IPS-NIHi11 (cell line): ENCODE data around the gene NAA50.

Experiments
- DNase-seq: peaks from one replicate; pipeline ENCODE4 v3.0.0; 2012; ENCODE audit warnings: mixed read lengths, low spot score

The NAA50 gene

DNA sequence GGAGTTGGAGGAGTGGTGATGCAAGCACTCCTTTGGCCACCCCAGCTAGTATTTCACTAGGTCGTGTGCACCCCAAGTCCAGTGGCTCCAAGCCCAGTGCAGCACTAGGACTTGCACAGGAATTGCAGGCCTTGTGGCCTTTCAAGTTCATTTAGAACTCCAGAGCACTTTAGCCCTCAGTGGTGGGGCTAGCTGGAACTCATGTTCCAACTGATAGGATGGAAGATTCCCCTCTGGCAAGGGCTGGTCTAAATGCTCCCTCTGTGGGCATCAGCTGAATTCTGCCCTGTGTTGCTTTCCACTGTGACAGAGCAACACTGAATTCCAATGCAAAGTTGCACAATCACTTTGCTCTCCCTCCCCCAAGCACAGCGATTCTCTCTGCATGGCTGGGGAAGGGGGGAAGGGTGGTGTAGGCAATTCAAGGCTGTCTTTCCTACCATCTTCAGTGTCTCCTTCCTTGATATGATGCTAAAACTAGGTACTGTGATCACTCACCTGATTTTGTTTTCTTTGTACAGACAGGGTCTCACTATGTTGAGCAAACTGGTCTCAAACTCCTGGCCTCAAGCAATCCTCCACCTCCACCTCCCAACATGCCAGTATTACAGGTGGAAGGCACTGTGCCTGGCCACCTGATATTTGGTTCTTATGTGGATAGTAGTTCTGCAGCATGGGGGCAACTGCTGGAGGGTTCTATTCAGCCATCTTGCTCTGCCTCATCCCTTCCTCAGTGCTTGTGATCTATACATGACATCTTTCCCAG lies 59.9 kb downstream of the NAA50 start:
- DNase-seq = no peak

DNA sequence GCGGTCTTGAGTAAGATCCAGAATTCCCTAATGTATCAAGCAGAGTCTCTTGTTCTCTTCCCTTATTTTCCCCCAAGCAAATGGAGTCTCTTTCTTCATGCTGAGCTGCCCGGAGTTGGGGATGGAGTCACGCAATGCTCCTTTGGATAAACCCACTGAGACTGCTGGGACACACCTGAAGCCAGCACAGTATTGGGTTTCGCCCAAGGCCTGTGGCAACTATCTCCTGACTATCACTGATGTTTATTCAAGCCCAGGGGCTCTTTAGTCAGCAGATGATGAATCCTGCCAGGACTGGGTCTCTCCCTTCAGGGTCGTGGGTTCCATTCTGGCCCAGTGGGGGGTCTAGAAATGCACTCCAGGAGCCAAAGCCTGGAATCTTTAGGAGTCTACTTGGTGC lies 60.9 kb downstream of the NAA50 start:
- DNase-seq = no peak

DNA sequence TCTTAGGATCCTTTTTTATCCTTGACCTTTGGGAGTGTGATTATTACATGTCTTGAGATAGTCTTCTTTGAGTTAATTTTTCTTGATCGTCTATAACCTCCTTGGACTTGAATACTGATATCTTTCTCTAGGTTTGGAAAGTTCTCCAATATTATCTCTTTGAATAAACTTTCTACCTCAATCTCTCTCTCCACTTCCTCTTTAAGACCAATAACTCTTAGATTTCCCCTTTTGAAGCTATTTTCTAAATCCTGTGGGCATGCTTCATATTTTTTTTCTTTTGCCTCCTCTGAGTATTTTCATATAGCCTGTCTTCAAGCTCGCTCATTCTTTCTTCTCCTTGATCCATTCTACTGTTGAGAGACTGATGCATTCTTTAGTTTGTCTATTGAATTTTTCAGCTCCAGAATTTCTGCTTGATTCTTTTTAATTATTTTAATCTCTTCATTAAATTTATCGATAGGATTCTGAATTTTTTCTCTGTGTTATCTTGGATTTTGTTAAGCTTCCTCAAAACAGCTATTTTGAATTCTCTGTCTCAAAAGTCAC lies 61.7 kb downstream of the NAA50 start:
- no peak for DNase-seq

DNA sequence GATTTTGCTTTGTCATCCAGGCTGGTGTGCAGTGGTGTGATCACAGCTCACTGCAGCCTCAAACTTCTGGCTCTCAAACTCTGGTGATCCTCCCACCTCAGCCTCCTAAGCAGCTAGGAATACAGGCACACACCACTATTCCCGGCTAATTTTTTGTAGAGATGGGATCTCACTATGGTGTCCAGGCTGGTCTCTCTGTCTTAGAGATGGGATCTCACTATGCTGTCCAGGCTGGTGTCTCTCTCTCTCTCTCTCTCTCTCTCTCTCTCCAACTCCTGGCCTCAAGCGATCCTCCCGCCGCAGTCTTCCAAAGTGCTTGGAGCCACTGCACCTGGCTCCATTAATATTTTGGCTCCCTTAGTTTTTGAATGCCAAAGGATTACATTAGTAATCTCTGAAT lies 67.3 kb downstream of the NAA50 start:
- no peak for DNase-seq

DNA sequence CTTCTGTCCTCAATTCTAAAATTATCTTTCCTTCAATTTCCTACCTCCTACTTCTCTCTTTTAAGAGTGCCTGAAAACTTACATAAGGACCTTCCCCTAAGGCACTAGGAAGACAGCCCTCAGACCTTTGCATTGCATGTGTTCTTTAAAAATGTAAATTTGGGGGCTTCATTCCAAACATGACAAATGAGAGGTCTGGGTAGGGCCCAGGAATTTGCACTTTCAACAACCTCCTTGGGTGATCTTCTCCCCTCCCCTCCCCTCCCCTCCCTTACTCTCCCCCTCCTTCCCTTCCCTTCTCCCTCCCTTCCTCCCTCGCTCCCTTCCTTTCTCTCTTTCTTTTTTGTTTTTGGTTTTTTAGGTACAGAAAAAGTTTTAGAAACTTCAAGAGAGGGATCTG lies 68.3 kb downstream of the NAA50 start:
- DNase-seq = no peak

DNA sequence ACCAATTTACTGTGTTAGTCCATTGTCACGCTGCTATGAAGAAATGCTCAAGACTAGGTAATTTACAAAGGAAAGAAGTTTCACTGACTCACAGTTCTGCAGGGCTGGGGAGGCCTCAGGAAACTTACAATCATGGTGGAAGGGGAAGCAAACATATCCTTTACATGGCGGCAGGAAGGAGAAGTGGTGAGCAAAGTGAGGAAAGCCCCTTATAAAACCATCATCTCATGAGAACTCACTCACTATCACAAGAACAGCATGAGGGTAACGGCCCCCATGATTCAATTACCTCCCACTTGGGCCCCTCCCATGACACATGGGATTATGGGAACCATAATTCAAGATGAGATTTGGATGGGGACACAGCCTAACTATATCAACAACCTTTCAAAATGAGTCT lies 69.8 kb downstream of the NAA50 start:
- no peak for DNase-seq

DNA sequence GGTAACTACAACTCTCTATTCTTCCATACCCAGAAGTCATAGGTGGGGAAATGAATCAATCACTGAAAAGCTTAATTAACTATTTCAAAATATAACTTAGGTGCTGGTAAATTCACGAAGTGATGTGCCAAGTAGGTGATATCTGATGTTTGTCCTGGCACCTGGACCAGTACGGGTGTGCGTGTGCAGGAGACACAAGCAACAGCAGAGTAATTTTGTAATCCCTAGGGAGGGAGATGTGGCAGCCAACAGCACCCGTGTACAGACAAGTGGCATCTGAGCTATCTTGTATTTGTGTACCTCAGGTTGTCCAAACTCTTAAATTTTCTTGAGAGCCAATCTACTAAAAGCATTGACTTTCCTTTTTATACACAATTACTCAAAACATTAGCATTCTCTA lies 72.5 kb downstream of the NAA50 start:
- DNase-seq = no peak

DNA sequence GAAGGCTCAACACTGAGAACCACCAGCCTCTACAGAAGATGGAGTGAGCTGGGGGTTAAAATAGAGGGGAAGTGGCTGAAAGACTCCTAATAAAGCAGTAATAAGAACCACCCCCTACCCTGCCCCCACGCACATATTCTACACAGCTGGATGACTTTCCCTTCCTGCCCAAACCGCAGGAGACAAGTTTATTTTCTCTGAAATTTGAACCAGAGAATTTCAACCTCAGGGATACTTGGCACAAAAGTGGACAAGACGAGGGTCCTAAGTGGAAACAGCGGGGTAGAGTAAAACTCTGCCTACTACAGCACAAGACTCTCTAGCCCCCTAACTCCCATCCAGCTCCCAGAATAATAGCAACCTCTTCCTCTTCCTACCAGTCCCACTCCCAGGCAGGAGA lies 78.0 kb downstream of the NAA50 start:
- DNase-seq = peak; percentile 10
